ENCODE measurements around the gene KCNMB2.
A peak's percentile ranks its signal among the peaks of the same experiment; 100 is the strongest.

Gene KCNMB2

GRCh38 chr3:178498871-178499270 lies 37.4 kb upstream of the KCNMB2 start:
- H3K4me3 ChIP-seq (ENCODE audit: low read length), result no peak overlapping the region
- TF ChIP-seq, protein P1, sequence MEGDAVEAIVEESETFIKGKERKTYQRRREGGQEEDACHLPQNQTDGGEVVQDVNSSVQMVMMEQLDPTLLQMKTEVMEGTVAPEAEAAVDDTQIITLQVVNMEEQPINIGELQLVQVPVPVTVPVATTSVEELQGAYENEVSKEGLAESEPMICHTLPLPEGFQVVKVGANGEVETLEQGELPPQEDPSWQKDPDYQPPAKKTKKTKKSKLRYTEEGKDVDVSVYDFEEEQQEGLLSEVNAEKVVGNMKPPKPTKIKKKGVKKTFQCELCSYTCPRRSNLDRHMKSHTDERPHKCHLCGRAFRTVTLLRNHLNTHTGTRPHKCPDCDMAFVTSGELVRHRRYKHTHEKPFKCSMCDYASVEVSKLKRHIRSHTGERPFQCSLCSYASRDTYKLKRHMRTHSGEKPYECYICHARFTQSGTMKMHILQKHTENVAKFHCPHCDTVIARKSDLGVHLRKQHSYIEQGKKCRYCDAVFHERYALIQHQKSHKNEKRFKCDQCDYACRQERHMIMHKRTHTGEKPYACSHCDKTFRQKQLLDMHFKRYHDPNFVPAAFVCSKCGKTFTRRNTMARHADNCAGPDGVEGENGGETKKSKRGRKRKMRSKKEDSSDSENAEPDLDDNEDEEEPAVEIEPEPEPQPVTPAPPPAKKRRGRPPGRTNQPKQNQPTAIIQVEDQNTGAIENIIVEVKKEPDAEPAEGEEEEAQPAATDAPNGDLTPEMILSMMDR (IDR thresholded peaks at IDR 0.05; ENCODE audit: insufficient read depth, low read depth, low read length, missing control alignments), result no peak
- DNase-seq (ENCODE audit: low read depth), result no peak

- H3K4me3 ChIP-seq (ENCODE audit: low read length), result no peak overlapping the region
- TF ChIP-seq, protein P1 (IDR thresholded peaks at IDR 0.05; ENCODE audit: insufficient read depth, low read depth, low read length, missing control alignments), result no peak
- DNase-seq (ENCODE audit: low read depth), result no peak
Observed at GRCh38 chr3:178500631-178501030, 35.6 kb upstream of the KCNMB2 start.

DNA sequence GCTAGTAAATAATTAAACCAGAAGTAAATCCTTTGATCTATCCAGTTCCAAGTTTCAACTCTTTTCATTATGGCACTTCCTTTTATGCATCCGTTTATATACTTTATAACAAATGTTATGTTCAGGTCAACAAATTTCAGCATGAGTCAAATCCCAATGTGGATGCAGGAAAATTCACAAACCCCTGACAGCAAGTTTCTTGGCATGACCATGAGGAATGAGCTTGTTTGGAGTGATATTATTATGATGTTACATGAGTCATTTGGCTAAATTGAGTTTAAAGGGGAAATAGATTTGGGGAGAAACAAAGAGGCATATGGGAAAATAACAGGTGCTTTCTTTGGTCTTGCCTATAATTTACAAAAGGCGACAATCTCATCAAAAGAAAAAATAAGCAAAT lies 32.1 kb upstream of the KCNMB2 start:
- H3K4me3 ChIP-seq (ENCODE audit: low read length), result no peak overlapping the region
- no peak for DNase-seq (ENCODE audit: low read depth)
- TF ChIP-seq, protein P1 (IDR thresholded peaks at IDR 0.05; ENCODE audit: insufficient read depth, low read depth, low read length, missing control alignments), result no peak

GRCh38 chr3:178505832-178506231 lies 30.4 kb upstream of the KCNMB2 start:
- H3K4me3 ChIP-seq (ENCODE audit: low read length), result no peak overlapping the region
- TF ChIP-seq, protein P1 (IDR thresholded peaks at IDR 0.05; ENCODE audit: insufficient read depth, low read depth, low read length, missing control alignments), result no peak
- no peak for DNase-seq (ENCODE audit: low read depth)

DNA sequence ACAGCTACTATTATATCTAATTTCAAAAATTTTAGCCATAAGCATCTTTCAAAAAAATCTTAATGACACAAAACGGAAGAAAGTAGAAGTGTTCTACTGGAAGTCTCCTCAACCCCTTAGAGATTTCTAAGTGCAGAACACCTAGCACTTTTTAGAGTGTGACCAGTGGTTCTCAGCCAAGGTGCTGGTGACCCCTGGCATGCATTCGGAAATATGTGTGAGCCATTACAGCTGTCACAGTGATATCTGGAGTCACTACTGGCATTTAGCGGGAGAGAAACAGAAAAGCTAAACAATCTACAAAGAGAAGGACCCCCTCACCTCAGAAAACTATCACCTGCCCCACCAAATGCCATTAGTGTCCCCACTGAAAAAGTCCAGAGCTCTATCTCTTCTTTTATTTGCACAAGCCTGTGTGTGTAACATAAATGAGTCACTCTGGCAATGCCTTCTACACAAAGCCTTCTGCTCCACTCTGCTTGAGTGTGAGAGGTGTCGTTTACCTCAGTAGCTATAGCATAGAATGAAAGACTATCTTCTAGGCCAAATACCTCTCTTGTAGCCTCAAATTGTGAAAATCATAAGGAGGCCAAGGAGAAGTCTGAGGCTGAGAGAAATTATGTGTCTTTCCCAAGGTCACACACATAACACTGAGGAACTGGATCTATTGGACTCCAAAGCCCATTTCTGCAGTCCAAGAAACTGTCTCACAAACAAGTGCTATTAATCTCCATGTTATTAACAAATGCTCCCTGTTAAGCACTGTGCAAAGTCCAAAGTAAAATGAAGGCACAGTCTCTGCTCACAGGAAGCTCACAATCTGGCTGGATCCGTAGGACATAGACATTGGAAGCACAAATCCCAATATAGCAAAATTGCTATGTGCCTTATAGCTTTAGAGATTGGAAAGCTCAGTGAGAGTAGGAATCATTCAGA lies 28.5 kb upstream of the KCNMB2 start:
- peak; percentile 13 for DNase-seq (ENCODE audit: low read depth)
- no peak overlapping the region for H3K4me3 ChIP-seq (ENCODE audit: low read length)
- TF ChIP-seq, protein P1 (IDR thresholded peaks at IDR 0.05; ENCODE audit: insufficient read depth, low read depth, low read length, missing control alignments), result no peak

DNA sequence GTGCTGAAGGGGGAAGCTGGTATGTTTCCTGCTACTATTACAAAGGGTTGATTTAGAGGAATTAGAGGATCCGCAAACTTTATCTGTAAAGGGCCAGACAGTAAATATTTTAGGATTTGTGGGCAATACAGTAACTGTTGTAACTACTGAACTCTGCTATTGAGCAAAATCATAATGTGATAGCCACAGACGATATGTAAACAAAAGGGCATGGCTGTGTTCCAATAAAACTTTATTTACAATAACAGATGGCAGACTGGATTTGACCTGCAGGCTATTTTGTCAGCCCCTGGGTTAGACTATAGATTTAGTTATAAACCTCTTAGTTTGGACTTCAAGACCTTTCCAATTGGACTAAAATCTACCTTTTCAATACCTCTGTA lies 27.8 kb upstream of the KCNMB2 start:
- no peak overlapping the region for H3K4me3 ChIP-seq (ENCODE audit: low read length)
- TF ChIP-seq, protein P1 (IDR thresholded peaks at IDR 0.05; ENCODE audit: insufficient read depth, low read depth, low read length, missing control alignments), result no peak
- DNase-seq (ENCODE audit: low read depth), result no peak

GRCh38 chr3:178510496-178510895 lies 25.7 kb upstream of the KCNMB2 start:
- no peak overlapping the region for H3K4me3 ChIP-seq (ENCODE audit: low read length)
- TF ChIP-seq, protein P1 (IDR thresholded peaks at IDR 0.05; ENCODE audit: insufficient read depth, low read depth, low read length, missing control alignments), result no peak
- DNase-seq (ENCODE audit: low read depth), result no peak

All from epithelial cell of esophagus (primary cell).